WTC11 (cell line): ENCODE measurements around the gene ZBTB24. TPM values are rescaled to one million over a fixed set of nuclear protein-coding genes. Genes with fewer than 3 reads are reported as not detected.
A peak's percentile ranks its signal among the peaks of the same experiment; 100 is the strongest.

Experiments used
- ATF6 ChIP-seq: sonication (generic); formaldehyde crosslinking; IDR thresholded peaks from 2 replicates; pipeline ENCODE4 v1.8.1; 2023; ENCODE audit warnings: mild to moderate bottlenecking, missing genetic modification reagents
- CDX4 ChIP-seq: fragments of 250-450 bp; sonication (Bioruptor Pico); IDR thresholded peaks from 2 replicates; pipeline ENCODE4 v1.9.0; 2021; ENCODE audit warnings: moderate library complexity, mild to moderate bottlenecking, inconsistent platforms, borderline replicate concordance
- CREB1 ChIP-seq: sonication (generic); formaldehyde crosslinking; IDR thresholded peaks from 2 replicates; pipeline ENCODE4 v1.8.0; 2023; ENCODE audit warnings: mild to moderate bottlenecking, missing genetic modification reagents
- EMX1 ChIP-seq: fragments of 250-450 bp; sonication (Bioruptor Pico); IDR thresholded peaks from 2 replicates; pipeline ENCODE4 v1.8.0; 2021; ENCODE audit warnings: mild to moderate bottlenecking
- GRHL2 ChIP-seq: fragments of 250-450 bp; sonication (Bioruptor Pico); IDR thresholded peaks from 2 replicates; pipeline ENCODE4 v1.8.0; 2022; ENCODE audit warnings: mild to moderate bottlenecking, moderate library complexity; ENCODE audit not compliant: insufficient replicate concordance, severe bottlenecking
- GTF2I ChIP-seq: fragments of 250-450 bp; sonication (Bioruptor Pico); conservative IDR thresholded peaks from 2 replicates; pipeline ENCODE4 v1.4.0; 2021; ENCODE audit warnings: mild to moderate bottlenecking
- JAZF1 ChIP-seq: fragments of 250-450 bp; sonication (Bioruptor Pico); IDR thresholded peaks from 2 replicates; pipeline ENCODE4 v1.9.0; 2021; ENCODE audit warnings: moderate library complexity, mild to moderate bottlenecking, inconsistent platforms
- KAT7 ChIP-seq: sonication (generic); formaldehyde crosslinking; IDR thresholded peaks from 2 replicates; pipeline ENCODE4 v1.8.1; 2023; ENCODE audit warnings: missing genetic modification reagents, mild to moderate bottlenecking, borderline replicate concordance
- MXD4 ChIP-seq: fragments of 250-450 bp; sonication (Bioruptor Pico); IDR thresholded peaks from 2 replicates; pipeline ENCODE4 v1.8.0; 2021; ENCODE audit warnings: mild to moderate bottlenecking, moderate library complexity, borderline replicate concordance
- MYBL2 ChIP-seq: sonication (generic); formaldehyde crosslinking; IDR thresholded peaks from 2 replicates; pipeline ENCODE4 v1.8.1; 2023; ENCODE audit warnings: mild to moderate bottlenecking, moderate library complexity, missing genetic modification reagents
- NR2C2 ChIP-seq: sonication (generic); formaldehyde crosslinking; IDR thresholded peaks from 2 replicates; pipeline ENCODE4 v1.8.0; 2022; ENCODE audit warnings: mild to moderate bottlenecking, missing genetic modification reagents
- PRRX2 ChIP-seq: fragments of 250-450 bp; sonication (Bioruptor Pico); IDR thresholded peaks from 2 replicates; pipeline ENCODE4 v1.8.0; 2021; ENCODE audit warnings: mild to moderate bottlenecking
- RORB ChIP-seq: fragments of 250-450 bp; sonication (Bioruptor Pico); IDR thresholded peaks from 2 replicates; pipeline ENCODE4 v1.9.0; 2021; ENCODE audit warnings: mild to moderate bottlenecking
- TCF7 ChIP-seq: sonication (generic); formaldehyde crosslinking; IDR thresholded peaks from 2 replicates; pipeline ENCODE4 v1.8.0; 2022; ENCODE audit warnings: mild to moderate bottlenecking, low read depth, missing genetic modification reagents, moderate library complexity
- TEAD4 ChIP-seq: sonication (generic); formaldehyde crosslinking; IDR thresholded peaks from 2 replicates; pipeline ENCODE4 v1.8.0; 2022; ENCODE audit warnings: mild to moderate bottlenecking, missing genetic modification reagents
- USF1 ChIP-seq: sonication (generic); formaldehyde crosslinking; IDR thresholded peaks from 2 replicates; pipeline ENCODE4 v1.8.0; 2022; ENCODE audit warnings: mild to moderate bottlenecking, missing genetic modification reagents
- ZBTB43 ChIP-seq: sonication (generic); formaldehyde crosslinking; IDR thresholded peaks from 2 replicates; pipeline ENCODE4 v1.8.1; 2023; ENCODE audit warnings: mild to moderate bottlenecking, missing genetic modification reagents
- ZNF138 ChIP-seq: sonication (generic); formaldehyde crosslinking; conservative IDR thresholded peaks from 2 replicates; pipeline ENCODE4 v1.8.1; 2022; ENCODE audit warnings: mild to moderate bottlenecking, moderate library complexity, missing genetic modification reagents
- ZNF219 ChIP-seq: sonication (generic); formaldehyde crosslinking; IDR thresholded peaks from 2 replicates; pipeline ENCODE4 v1.8.0; 2023; ENCODE audit warnings: missing genetic modification reagents, mild to moderate bottlenecking, borderline replicate concordance
- ZNF232 ChIP-seq: sonication (generic); formaldehyde crosslinking; IDR thresholded peaks from 2 replicates; pipeline ENCODE4 v1.8.0; 2022; ENCODE audit warnings: mild to moderate bottlenecking, missing genetic modification reagents
- ZNF263 ChIP-seq: sonication (generic); formaldehyde crosslinking; IDR thresholded peaks from 2 replicates; pipeline ENCODE4 v1.8.1; 2022; ENCODE audit warnings: low read depth, mild to moderate bottlenecking, moderate library complexity, missing genetic modification reagents
- ZNF317 ChIP-seq: sonication (generic); formaldehyde crosslinking; IDR thresholded peaks from 2 replicates; pipeline ENCODE4 v1.8.1; 2023; ENCODE audit warnings: low read depth, mild to moderate bottlenecking, moderate library complexity, missing genetic modification reagents, borderline replicate concordance
- ZNF423 ChIP-seq: fragments of 250-450 bp; sonication (Bioruptor Pico); IDR thresholded peaks from 2 replicates; pipeline ENCODE4 v2.1.2; 2022; ENCODE audit warnings: mild to moderate bottlenecking, moderate library complexity
- total RNA-seq: library from RNA; stranded (reverse); gene quantifications from 3 replicates; pipeline ENCODE4 v1.2.3, GENCODE V29; 2021
- TF ChIP-seq, protein P1 (sequence below): fragments of 250-450 bp; sonication (Bioruptor Pico); IDR thresholded peaks from 2 replicates; pipeline ENCODE4 v1.9.0; 2021; ENCODE audit warnings: mild to moderate bottlenecking
- TF ChIP-seq, protein P2 (sequence below): sonication (generic); formaldehyde crosslinking; IDR thresholded peaks from 2 replicates; pipeline ENCODE4 v1.8.1; 2022; ENCODE audit warnings: mild to moderate bottlenecking, missing genetic modification reagents, moderate library complexity, borderline replicate concordance
- TF ChIP-seq, protein P3 (sequence below): sonication (generic); formaldehyde crosslinking; conservative IDR thresholded peaks from 2 replicates; pipeline ENCODE4 v1.8.1; 2023; ENCODE audit warnings: mild to moderate bottlenecking, low read depth, missing genetic modification reagents, moderate library complexity
- TF ChIP-seq, protein P4 (sequence below): sonication (generic); formaldehyde crosslinking; IDR thresholded peaks from 2 replicates; pipeline ENCODE4 v1.8.1; 2022; ENCODE audit warnings: low read depth, missing genetic modification reagents, borderline replicate concordance

The ZBTB24 gene
- total RNA-seq, 1 experiment from 2014 or later, result 14.7 TPM

DNA sequence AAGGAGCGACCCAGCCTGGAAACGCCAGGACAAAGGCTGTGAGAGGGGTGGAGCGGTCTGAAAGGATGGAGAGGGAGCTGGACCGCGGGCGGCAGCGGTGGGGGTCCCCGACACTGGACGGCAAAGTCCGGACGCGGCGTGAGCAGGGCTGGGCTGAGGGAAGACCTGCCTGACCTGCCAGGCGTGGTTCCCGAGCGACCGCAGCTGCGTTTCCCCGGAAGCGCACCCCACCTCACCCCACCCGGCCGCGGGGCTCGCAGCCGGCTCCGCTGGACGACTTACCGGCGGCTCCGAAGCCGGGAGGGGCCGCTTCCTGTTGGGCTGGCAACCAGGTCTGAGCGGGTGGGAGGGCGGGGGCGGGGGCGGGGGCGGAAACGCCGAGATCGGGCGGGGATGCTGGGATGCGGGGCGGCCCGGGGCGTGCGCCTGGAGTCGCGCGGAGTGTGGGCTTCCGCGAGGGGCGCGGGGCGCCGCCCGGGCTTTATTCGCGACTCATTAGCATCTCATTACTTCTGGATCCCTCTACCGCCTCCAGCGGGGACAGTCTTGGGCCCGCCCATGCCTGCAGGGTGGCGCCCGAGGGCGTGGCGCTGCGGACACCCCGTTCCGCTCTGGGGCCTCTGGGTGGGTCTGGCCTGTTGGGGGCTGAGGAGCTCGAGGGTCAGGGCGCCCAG lies 27.4 kb downstream of the ZBTB24 start, which contains the start of gene MICAL1 (continued):
- TF ChIP-seq TCF7, result no peak
- TF ChIP-seq MXD4 (CRISPR knock-in tag), result no peak
- TF ChIP-seq, protein P1, sequence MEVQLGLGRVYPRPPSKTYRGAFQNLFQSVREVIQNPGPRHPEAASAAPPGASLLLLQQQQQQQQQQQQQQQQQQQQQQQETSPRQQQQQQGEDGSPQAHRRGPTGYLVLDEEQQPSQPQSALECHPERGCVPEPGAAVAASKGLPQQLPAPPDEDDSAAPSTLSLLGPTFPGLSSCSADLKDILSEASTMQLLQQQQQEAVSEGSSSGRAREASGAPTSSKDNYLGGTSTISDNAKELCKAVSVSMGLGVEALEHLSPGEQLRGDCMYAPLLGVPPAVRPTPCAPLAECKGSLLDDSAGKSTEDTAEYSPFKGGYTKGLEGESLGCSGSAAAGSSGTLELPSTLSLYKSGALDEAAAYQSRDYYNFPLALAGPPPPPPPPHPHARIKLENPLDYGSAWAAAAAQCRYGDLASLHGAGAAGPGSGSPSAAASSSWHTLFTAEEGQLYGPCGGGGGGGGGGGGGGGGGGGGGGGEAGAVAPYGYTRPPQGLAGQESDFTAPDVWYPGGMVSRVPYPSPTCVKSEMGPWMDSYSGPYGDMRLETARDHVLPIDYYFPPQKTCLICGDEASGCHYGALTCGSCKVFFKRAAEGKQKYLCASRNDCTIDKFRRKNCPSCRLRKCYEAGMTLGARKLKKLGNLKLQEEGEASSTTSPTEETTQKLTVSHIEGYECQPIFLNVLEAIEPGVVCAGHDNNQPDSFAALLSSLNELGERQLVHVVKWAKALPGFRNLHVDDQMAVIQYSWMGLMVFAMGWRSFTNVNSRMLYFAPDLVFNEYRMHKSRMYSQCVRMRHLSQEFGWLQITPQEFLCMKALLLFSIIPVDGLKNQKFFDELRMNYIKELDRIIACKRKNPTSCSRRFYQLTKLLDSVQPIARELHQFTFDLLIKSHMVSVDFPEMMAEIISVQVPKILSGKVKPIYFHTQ (CRISPR knock-in tag), result no peak
- TF ChIP-seq CREB1, result no peak
- no peak for TF ChIP-seq JAZF1
- TF ChIP-seq, protein P2, sequence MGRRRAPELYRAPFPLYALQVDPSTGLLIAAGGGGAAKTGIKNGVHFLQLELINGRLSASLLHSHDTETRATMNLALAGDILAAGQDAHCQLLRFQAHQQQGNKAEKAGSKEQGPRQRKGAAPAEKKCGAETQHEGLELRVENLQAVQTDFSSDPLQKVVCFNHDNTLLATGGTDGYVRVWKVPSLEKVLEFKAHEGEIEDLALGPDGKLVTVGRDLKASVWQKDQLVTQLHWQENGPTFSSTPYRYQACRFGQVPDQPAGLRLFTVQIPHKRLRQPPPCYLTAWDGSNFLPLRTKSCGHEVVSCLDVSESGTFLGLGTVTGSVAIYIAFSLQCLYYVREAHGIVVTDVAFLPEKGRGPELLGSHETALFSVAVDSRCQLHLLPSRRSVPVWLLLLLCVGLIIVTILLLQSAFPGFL (CRISPR knock-in tag), result no peak
- no peak for TF ChIP-seq GTF2I
- TF ChIP-seq USF1 (CRISPR knock-in tag), result no peak
- TF ChIP-seq ATF6, result no peak
- TF ChIP-seq ZNF317 (CRISPR knock-in tag), result no peak
- peak; percentile 48; the same call in 1 of the 2 replicates for TF ChIP-seq ZNF423 (CRISPR knock-in tag)
- TF ChIP-seq ZNF263 (CRISPR knock-in tag), result no peak
- TF ChIP-seq, protein P3, sequence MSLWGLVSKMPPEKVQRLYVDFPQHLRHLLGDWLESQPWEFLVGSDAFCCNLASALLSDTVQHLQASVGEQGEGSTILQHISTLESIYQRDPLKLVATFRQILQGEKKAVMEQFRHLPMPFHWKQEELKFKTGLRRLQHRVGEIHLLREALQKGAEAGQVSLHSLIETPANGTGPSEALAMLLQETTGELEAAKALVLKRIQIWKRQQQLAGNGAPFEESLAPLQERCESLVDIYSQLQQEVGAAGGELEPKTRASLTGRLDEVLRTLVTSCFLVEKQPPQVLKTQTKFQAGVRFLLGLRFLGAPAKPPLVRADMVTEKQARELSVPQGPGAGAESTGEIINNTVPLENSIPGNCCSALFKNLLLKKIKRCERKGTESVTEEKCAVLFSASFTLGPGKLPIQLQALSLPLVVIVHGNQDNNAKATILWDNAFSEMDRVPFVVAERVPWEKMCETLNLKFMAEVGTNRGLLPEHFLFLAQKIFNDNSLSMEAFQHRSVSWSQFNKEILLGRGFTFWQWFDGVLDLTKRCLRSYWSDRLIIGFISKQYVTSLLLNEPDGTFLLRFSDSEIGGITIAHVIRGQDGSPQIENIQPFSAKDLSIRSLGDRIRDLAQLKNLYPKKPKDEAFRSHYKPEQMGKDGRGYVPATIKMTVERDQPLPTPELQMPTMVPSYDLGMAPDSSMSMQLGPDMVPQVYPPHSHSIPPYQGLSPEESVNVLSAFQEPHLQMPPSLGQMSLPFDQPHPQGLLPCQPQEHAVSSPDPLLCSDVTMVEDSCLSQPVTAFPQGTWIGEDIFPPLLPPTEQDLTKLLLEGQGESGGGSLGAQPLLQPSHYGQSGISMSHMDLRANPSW (CRISPR knock-in tag), result no peak
- TF ChIP-seq, protein P4, sequence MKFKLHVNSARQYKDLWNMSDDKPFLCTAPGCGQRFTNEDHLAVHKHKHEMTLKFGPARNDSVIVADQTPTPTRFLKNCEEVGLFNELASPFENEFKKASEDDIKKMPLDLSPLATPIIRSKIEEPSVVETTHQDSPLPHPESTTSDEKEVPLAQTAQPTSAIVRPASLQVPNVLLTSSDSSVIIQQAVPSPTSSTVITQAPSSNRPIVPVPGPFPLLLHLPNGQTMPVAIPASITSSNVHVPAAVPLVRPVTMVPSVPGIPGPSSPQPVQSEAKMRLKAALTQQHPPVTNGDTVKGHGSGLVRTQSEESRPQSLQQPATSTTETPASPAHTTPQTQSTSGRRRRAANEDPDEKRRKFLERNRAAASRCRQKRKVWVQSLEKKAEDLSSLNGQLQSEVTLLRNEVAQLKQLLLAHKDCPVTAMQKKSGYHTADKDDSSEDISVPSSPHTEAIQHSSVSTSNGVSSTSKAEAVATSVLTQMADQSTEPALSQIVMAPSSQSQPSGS (CRISPR knock-in tag), result no peak
- no peak for TF ChIP-seq CDX4 (CRISPR knock-in tag)
- no peak for TF ChIP-seq NR2C2 (CRISPR knock-in tag)
- no peak for TF ChIP-seq GRHL2 (CRISPR knock-in tag)
- no peak for TF ChIP-seq EMX1 (CRISPR knock-in tag)
- no peak for TF ChIP-seq ZBTB43
- no peak for TF ChIP-seq ZNF138
- TF ChIP-seq RORB, result no peak
- TF ChIP-seq MYBL2 (CRISPR knock-in tag), result 0 out of 2 replicates have a peak, but pooled peaks have one; percentile 4
- no peak for TF ChIP-seq PRRX2 (CRISPR knock-in tag)
- TF ChIP-seq ZNF219 (CRISPR knock-in tag), result peak; percentile 78; the same call in 1 of the 2 replicates
- no peak for TF ChIP-seq TEAD4 (CRISPR knock-in tag)
- TF ChIP-seq ZNF232 (CRISPR knock-in tag), result no peak
- TF ChIP-seq KAT7 (CRISPR knock-in tag), result peak; percentile 16; the same call in 1 of the 2 replicates
